ENCODE measurements around the gene PLVAP. TPM values are rescaled to one million over a fixed set of nuclear protein-coding genes. Genes with fewer than 3 reads are reported as not detected.

The PLVAP gene
- total and polyA plus RNA-seq, 9 of the 15 experiments (the other 6 are each of a cell fraction or from before 2014, with no cell fraction given) = 0.09 to 0.84 (median 0.51) TPM; not detected in 4

- TF ChIP-seq, protein P1, sequence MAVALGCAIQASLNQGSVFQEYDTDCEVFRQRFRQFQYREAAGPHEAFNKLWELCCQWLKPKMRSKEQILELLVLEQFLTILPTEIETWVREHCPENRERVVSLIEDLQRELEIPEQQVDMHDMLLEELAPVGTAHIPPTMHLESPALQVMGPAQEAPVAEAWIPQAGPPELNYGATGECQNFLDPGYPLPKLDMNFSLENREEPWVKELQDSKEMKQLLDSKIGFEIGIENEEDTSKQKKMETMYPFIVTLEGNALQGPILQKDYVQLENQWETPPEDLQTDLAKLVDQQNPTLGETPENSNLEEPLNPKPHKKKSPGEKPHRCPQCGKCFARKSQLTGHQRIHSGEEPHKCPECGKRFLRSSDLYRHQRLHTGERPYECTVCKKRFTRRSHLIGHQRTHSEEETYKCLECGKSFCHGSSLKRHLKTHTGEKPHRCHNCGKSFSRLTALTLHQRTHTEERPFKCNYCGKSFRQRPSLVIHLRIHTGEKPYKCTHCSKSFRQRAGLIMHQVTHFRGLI (CRISPR knock-in tag; IDR thresholded peaks at IDR 0.05) = no peak
- TF ChIP-seq ZNF644 (tag; IDR thresholded peaks at IDR 0.05; ENCODE audit: low read depth) (no peak), EZH2 (IDR thresholded peaks at IDR 0.05; ENCODE audit: borderline replicate concordance, low read depth, low read length) (no peak), PURB (CRISPR knock-in tag; IDR thresholded peaks at IDR 0.05; ENCODE audit: low read depth) (no peak), NFXL1 (CRISPR knock-in tag; IDR thresholded peaks at IDR 0.05) (no peak), HINFP (tag; conservative IDR thresholded peaks at IDR 0.05; ENCODE audit: low read depth) (no peak), ZNF384 (IDR thresholded peaks at IDR 0.05; ENCODE audit: low read depth, low read length) (peak; percentile 70), HDAC6 (IDR thresholded peaks at IDR 0.05; ENCODE audit: low read depth, low read length) (no peak), ZNF24 (IDR thresholded peaks at IDR 0.05) (no peak), CC2D1A (IDR thresholded peaks at IDR 0.05) (no peak), RBFOX2 (IDR thresholded peaks at IDR 0.05; ENCODE audit: low read depth, low read length) (peak; percentile 77), NCOA4 (IDR thresholded peaks at IDR 0.05; ENCODE audit: partially characterized antibody) (no peak), MXI1 (IDR thresholded peaks at IDR 0.05; ENCODE audit: low read depth, low read length) (no peak), CBFA2T3 (IDR thresholded peaks at IDR 0.05) (no peak), BDP1 (IDR thresholded peaks at IDR 0.05; ENCODE audit: insufficient read depth, insufficient read length) (no peak), ZNF23 (CRISPR knock-in tag; IDR thresholded peaks at IDR 0.05) (no peak), POLR3G (IDR thresholded peaks at IDR 0.05; ENCODE audit: extremely low read depth, insufficient read length, insufficient replicate concordance) (no peak), THRA (IDR thresholded peaks at IDR 0.05) (no peak), TAF15 (IDR thresholded peaks at IDR 0.05; ENCODE audit: low read depth, low read length) (no peak), ZC3H11A (IDR thresholded peaks at IDR 0.05; ENCODE audit: low read depth, low read length) (no peak), XRCC3 (IDR thresholded peaks at IDR 0.05) (no peak), CHCHD3 (CRISPR knock-in tag; IDR thresholded peaks at IDR 0.05) (no peak), RB1 (IDR thresholded peaks at IDR 0.05; ENCODE audit: low read depth) (no peak; the same call in 1 of the 2 replicates), HBP1 (CRISPR knock-in tag; IDR thresholded peaks at IDR 0.05) (no peak)
- TF ChIP-seq, protein P2, sequence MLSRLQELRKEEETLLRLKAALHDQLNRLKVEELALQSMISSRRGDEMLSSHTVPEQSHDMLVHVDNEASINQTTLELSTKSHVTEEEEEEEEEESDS (CRISPR knock-in tag; IDR thresholded peaks at IDR 0.05) = peak; percentile 53
Observed at GRCh38 chr19:17405250-17406045, 28.3 kb upstream of the PLVAP start, which contains the start of gene BST2 (continued).

Measured in K562 (cell line).